HG02973 (cell line): ENCODE measurements around the gene PPIL3.
"Not testable (repeated sequence)": the region's sequence is repeated elsewhere in the genome, so short reads cannot be mapped to it uniquely, and the experiment has no call there.

Experiments used
- ATAC-seq: cut with Tn5 transposase; IDR thresholded peaks from one replicate; pipeline ENCODE4 v1.9.1; 2021; ENCODE audit warnings: moderate library complexity; ENCODE audit not compliant: unreplicated experiment

The PPIL3 gene

DNA sequence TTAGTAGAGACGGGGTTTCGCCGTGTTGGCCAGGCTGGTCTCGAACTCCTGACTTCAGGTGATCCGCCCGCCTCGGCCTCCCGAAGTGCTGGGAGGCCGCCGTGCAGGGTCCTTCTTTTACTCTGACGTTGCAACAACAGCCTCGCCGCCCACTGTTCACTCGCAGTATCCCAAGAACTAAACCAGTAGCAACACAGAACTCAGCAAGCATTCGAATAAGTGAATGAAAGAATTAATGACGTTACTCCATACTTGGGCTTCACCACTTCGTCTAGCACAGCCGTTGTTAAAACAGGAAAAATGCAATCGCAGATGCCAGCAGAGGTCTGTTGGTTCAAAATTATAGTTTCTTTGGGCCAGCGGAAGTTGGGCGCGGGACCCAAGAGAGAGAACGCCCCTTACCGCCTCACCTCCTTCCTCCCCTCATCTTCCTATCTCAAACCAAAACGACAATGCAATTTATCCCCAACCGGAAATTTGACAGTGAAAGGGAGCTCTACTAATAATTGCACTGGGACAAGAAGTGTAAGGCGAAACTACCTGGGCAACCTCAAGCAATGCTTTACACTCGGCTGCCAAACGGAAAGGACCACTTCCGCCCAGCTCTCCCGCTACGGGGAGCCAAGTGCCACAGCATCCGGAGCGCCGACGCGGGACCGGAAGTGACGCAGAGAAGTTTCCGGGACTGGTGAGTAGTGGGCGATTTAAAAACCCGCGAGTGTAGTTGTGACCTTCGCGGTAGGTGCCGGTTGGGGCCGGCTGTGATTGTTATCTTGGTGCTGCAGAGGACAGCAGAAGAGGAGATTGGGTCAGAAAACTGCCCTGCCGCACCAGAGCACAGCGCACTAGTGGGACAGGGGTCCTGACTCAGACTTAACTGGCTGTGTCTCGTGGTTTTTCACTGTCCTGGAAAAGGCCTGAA, at the start of gene PPIL3, which contains the start of gene NIF3L1:
TSS of gene PPIL3 (minus strand) at position 374 of the 922 bp plus-strand sequence. CDS start 1,462 bp downstream, outside the sequence.
TSS of gene NIF3L1 (plus strand) at position 668 of the 922 bp plus-strand sequence. CDS start 2,573 bp downstream, outside the sequence.
- peak; percentile 90 for ATAC-seq

GRCh38 chr2:200930947-200931626, 42.2 kb upstream of the PPIL3 start:
- ATAC-seq = no peak

GRCh38 chr2:200929334-200930249, 40.7 kb upstream of the PPIL3 start:
- ATAC-seq = no peak

DNA sequence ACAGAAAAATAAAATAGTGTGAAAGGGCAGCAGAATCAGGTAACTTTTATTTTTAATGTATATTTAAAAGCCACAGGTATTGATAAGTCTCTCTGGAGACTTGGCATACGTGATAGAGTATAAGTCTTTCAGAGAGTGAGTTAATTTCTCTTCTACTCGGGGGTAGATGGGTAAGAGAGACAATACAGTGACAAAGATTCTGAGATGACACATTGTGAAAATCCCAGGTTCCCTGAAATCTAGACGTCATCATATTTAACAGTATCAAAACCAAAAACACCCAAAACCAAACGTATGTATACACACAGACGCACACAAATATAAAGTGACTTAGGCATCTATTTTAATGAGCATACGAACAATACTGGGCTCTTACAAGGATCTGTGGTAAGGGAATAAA, 33.6 kb upstream of the PPIL3 start:
- no peak for ATAC-seq

- no peak for ATAC-seq
Observed at GRCh38 chr2:200913654-200914053, 24.8 kb upstream of the PPIL3 start.

DNA sequence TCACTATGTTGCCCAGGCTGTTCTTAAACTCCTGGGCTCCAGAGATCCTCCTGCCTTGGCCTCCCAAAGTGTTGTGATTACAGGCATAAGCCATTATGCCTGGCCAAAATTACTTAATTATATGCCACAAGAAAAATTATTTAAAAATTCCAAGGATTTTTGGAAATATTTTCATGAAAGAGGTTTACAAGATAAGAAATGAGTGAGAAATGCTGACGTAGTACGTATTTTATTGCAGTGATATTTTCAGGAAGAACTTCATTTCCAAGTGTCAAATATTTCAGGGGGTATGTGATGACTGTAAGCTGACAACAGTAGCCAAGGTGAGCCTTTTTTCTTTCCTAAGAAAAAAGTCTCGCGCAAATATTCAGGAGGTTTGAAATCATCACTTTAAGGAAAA, 21.1 kb upstream of the PPIL3 start:
- ATAC-seq = no peak

DNA sequence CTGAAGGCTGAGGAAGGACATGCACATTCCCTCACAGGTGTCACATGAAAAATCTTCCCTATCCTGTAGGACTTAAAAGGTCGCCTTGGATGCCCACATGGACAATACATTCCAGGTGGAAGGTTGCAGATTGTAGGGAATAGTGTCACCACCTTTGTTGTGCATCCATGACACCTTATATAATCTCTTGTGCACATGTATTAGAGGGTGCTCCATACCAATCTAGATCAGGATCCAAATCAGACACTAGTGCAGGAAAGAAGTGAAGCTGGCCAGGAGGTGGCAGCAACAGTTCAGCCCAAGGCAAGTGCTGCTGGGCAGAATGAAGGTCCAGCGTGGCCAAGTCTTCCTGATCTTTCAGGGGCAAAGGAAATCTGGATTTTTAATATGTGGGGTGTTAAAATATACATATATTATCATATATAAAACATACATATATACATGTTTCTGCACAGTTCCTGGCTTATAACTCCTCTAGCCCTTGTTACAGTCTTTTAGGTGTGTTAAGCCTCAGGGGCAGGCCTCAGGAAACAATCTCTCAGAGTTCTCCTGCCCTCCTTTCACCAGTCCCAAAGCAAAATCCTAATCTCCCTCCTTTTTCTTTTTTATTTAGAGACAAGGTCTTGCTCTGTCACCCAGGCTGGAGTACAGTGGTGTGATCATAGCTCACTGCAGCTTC, 16.9 kb upstream of the PPIL3 start:
- peak; percentile 44 for ATAC-seq

DNA sequence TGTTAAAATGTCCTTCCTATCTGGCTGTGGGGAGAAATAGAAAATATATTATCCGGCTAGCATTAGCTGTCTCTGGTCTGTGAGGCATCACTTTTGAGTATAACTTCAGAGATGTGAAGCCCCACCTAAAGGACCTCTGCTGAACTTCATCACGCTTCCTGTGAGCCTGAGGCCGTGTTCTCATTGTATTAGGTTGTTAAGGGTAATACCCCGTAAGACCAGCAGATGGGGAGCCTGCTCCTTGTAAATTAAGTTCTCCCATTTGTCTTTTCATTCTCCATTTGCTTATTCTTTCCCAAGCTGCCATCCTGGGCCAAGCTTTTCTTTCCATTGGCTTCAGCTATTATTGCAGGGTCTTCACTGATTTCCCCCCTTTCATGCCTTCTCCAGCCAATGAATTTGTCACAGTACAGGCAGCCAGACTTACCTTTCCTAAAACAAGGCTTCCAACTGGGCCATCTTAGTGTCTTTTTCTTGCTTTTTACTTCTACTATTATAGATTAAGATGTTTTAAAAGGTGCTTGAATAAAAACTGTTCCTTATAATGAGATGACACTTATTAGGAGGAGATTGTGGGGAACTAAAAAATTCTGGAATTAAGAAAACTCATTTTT, 12.7 kb upstream of the PPIL3 start:
- peak; percentile 97 for ATAC-seq

GRCh38 chr2:200899482-200899881, 10.6 kb upstream of the PPIL3 start:
- ATAC-seq = no peak

DNA sequence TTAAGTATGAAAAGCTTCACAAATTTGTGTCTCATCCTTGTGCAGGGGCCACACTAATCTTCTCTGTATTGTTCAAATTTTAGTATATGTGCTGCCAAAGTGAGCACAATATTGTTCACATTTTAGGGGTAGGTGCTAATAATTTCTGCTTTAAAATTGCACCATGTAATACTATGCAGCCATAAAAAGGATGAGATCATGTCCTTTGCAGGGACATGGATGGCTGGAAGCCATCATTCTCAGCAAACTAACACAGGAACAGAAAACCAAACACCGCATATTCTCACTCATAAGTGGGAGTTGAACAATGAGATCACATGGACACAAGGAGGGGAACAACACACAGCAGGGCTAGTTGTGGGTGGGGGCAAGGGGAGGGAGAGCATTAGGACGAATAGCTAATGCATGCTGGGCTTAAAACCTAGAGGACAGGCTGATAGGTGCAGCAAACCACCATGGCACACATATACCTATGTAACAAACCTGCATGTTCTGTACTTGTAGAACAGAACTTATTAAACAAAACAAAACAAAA, 7.1 kb downstream of the PPIL3 start:
- not testable (repeated sequence) for ATAC-seq

DNA sequence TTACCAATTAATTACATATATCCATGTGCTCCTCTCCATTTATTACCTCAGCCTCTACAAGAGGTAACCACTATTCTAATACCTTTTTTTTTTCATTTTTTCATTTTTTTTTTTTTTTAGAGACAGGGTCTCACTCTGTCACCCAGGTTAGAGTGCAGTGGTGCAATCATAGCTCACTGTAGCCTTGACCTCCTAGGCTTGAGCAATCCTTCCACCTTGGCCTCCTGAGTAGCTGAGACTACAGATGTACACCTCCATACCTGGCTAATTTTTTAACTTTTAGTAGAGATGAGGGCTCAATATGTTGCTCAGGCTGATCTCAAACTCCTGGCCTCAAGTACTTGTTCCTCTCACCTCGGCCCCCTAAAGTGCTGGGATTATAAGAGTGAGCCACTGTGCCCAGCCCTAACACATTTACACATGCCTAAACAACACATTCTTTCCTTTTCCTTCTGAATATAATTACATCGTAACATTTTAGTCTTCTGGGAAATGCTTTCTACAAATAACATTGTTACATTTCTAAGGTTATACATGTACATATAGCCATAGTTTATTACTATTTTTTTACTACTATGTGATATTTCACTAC, 10.5 kb downstream of the PPIL3 start:
- ATAC-seq = no peak

GRCh38 chr2:200877443-200877842, 11.4 kb downstream of the PPIL3 start:
- no peak for ATAC-seq

- ATAC-seq = no peak
Observed at GRCh38 chr2:200873560-200873959, 15.3 kb downstream of the PPIL3 start.

GRCh38 chr2:200871151-200871550, 17.7 kb downstream of the PPIL3 start:
- no peak for ATAC-seq

GRCh38 chr2:200869014-200869413, 19.9 kb downstream of the PPIL3 start:
- no peak for ATAC-seq

DNA sequence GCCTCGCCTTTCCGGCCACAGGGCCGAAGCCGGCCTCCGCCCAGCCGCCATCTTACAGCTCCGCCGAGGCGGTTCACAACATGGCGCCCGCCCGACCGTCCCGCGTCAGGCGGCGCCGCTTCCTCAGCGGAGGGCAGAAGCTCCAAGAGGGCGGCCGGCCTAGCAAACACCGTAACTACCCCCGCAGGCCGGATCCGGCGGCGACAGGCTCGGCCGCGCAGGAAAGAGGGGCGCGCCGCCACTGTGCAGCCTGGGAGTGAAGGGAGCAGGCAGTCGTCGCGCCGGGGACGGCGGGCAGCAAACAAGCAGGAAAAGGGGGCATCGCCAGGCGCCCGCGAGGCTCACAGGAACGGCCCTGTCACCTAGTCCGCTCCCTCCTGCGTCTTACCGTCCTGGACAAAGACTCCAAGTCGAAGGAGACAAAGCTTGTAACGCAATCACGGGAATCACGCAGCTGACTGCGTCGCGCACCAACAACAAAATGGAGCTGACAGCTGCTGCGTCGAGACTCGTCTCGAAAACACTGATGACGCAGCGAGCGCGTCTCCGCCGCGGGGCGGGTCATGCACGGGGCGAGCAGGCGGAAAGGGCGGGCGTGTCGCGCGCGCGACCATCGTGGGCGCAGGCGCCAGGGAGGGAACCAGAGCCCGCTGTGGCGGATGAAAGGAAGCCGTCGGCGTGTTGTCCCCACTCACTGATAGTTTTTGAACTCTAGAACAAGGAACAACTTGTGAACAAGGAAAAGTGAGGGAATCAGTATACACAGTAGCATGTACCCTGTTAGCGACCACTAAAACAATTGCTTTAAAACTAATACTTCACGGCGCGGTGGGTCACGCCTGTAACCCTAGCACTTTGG, 24.5 kb downstream of the PPIL3 start, which contains the start of gene CLK1:
TSS of gene CLK1 (minus strand) at position 483 of the 859 bp plus-strand sequence. CDS start 2,796 bp downstream, outside the sequence.
- peak; percentile 81 for ATAC-seq

DNA sequence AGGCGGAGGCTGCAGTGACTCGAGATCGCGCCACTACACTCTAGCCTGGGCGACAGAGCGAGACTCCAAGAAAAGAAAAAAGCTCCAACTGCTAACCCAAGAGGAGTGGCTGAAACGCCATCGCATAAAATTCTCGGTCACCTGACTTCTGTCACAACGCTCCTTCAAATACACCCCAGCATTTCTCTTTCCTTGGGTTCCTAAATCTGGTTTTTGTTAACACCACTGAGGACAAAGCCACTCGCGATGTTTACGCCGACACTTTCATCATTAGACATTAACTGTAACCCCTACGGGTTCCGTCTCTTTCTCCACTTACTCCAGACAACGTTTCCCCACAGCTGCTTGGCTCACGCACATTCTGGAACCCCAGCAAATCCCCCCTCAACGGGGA, 25.1 kb downstream of the PPIL3 start:
- ATAC-seq = peak; percentile 15

DNA sequence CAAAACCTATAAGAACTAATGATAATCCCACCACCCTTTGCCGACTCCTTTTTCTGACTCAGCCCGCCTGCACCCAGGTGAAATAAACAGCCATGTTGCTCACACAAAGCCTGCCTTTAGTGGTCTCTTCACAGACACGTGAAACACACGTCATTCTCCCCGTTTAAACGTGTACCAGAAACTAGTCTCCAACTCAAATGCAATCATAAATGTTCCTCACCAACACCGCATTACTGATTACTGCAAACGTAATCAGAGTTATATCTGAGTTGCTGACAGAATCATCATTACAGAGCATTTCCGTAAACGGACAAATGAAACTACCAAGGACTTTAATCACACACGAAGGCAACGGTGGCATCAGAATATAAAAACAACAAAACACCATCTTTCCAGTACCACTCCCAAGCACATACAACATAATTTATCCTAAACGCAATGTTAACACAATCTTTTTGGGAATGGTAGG, 26.3 kb downstream of the PPIL3 start:
- ATAC-seq = peak; percentile 21
